K562 (cell line): ENCODE measurements around the gene MIEF1. TPM values are rescaled to one million over a fixed set of nuclear protein-coding genes. Genes with fewer than 3 reads are reported as not detected.

Experiments used
- CTCF ChIP-seq, 3 experiments: IDR thresholded peaks in 2 of 3; conservative IDR thresholded peaks in 1 of 3; 2 replicates each; pipeline ENCODE4 v1.5.1; 2011 to 2012; ENCODE audit warnings: low read length in 3 of 3, mild to moderate bottlenecking in 3 of 3, control low read depth in 2 of 3, improper control_type of control experiment in 1 of 3, inconsistent platforms in 1 of 3, low read depth in 1 of 3, mixed read lengths in 1 of 3, moderate library complexity in 1 of 3; ENCODE audit not compliant: insufficient read depth in 2 of 3
- CUX1 ChIP-seq: fragments of 200-800 bp; sonication (Bioruptor generic); IDR thresholded peaks from 2 replicates; pipeline ENCODE4 v1.6.1; 2016; ENCODE audit warnings: missing genetic modification characterization, missing compliant biosample characterization
- HBP1 ChIP-seq: fragments of 450-650 bp; formaldehyde crosslinking; IDR thresholded peaks from 2 replicates; pipeline ENCODE4 v1.4.0; 2022; ENCODE audit warnings: missing genetic modification characterization
- HDAC3 ChIP-seq: fragments of 450-650 bp; IDR thresholded peaks from 2 replicates; pipeline ENCODE4 v1.6.1; 2018; ENCODE audit warnings: borderline replicate concordance, mild to moderate bottlenecking, moderate library complexity; ENCODE audit not compliant: partially characterized antibody
- HMGN3 ChIP-seq: IDR thresholded peaks from 2 replicates; pipeline ENCODE4 v1.6.1; 2011; ENCODE audit warnings: borderline replicate concordance, low read depth, mild to moderate bottlenecking, mixed read lengths, low read length; ENCODE audit not compliant: insufficient read length; ENCODE audit errors: extremely low read depth
- POLR2H ChIP-seq: IDR thresholded peaks from 2 replicates; pipeline ENCODE4 v1.6.1; 2016; ENCODE audit warnings: missing genetic modification characterization, low read depth, mild to moderate bottlenecking, control low read depth, missing compliant biosample characterization, moderate library complexity
- POU5F1 ChIP-seq: fragments of 150-350 bp; IDR thresholded peaks from 2 replicates; pipeline ENCODE4 v1.6.1; 2014; ENCODE audit warnings: borderline replicate concordance, low read length, low read depth, mild to moderate bottlenecking; ENCODE audit not compliant: partially characterized antibody
- SIN3A ChIP-seq, 2 experiments: fragments of 150-350 bp in 1 of 2; IDR thresholded peaks; 2 replicates each; pipeline ENCODE4 v1.6.1; 2011 to 2016; ENCODE audit warnings: borderline replicate concordance in 2 of 2, low read depth in 2 of 2, low read length in 2 of 2, mild to moderate bottlenecking in 2 of 2, moderate library complexity in 2 of 2; ENCODE audit not compliant: control insufficient read depth in 1 of 2
- TEAD2 ChIP-seq: fragments of 450-650 bp; IDR thresholded peaks from 2 replicates; pipeline ENCODE4 v1.6.1; 2016; ENCODE audit warnings: missing genetic modification characterization, control low read depth, missing compliant biosample characterization
- TRIM24 ChIP-seq, 2 experiments: fragments of 450-650 bp; IDR thresholded peaks; 2 replicates each; pipeline ENCODE4 v1.6.1; 2016
- ZC3H11A ChIP-seq: IDR thresholded peaks from 2 replicates; pipeline ENCODE4 v1.6.1; 2012; ENCODE audit warnings: low read depth, low read length, improper control_type of control experiment
- ZNF212 ChIP-seq: fragments of 450-650 bp; formaldehyde crosslinking; IDR thresholded peaks from 2 replicates; pipeline ENCODE4 v1.4.0; 2020; ENCODE audit warnings: mild to moderate bottlenecking
- ZNF518B ChIP-seq: fragments of 250-450 bp; sonication (Bioruptor Pico); IDR thresholded peaks from 2 replicates; pipeline ENCODE4 v1.5.0; 2021; ENCODE audit warnings: mild to moderate bottlenecking, moderate library complexity
- polyA plus RNA-seq, 8 experiments: library from polyadenylated mRNA; depleted of rRNA in 4 of 8; stranded (reverse) in 5 of 8; unstranded in 3 of 8; fragments of >200 nt; fragmentation: Nextera tagmentation in 2 of 8; fragmentation: Illumina TruSeq in 1 of 8; extraction: Ambion mirVana in 2 of 8; extraction: Trizol in 1 of 8; gene quantifications; 2 replicates each; pipeline versions ENCODE4 v1.2.1 to v1.2.3, GENCODE V29; 2011 to 2014; ENCODE audit warnings: inconsistent platforms in 1 of 8, missing spikeins in 1 of 8
- total RNA-seq, 7 experiments: library from RNA; depleted of rRNA in 6 of 7; stranded (reverse); fragments of >200 nt in 6 of 7; fragmentation: Illumina TruSeq in 2 of 7; extraction: Trizol in 2 of 7; gene quantifications; 2 replicates each; pipeline versions ENCODE4 v1.2.1 to v1.2.3, GENCODE V29; 2011 to 2021; ENCODE audit warnings: low replicate concordance in 1 of 7

MIEF1 gene
- total and polyA plus RNA-seq, 9 of the 15 experiments (the other 6 are each of a cell fraction or from before 2014, with no cell fraction given): 10.9 to 51.8 (median 25.5) TPM

GRCh38 chr22:39532215-39533073 lies 30.4 kb downstream of the MIEF1 start, which contains the start of gene RPS19BP1 (continued):
- TF ChIP-seq SIN3A (IDR thresholded peaks at IDR 0.05; ENCODE audit: borderline replicate concordance in 2 of 2, control insufficient read depth in 1 of 2, low read depth in 2 of 2, low read length in 2 of 2): peak; percentile 58 to 67; a peak in 1 of 4 replicates
- no peak for TF ChIP-seq ZC3H11A
- no peak for TF ChIP-seq ZNF212 (CRISPR knock-in tag)
- no peak for TF ChIP-seq HDAC3
- no peak for TF ChIP-seq CUX1 (CRISPR knock-in tag)
- no peak for TF ChIP-seq TEAD2
- TF ChIP-seq HMGN3: no peak
- no peak for TF ChIP-seq ZNF518B (CRISPR knock-in tag)
- no peak for TF ChIP-seq POLR2H (tag)
- no peak for TF ChIP-seq HBP1 (CRISPR knock-in tag)
- no peak for TF ChIP-seq CTCF (IDR thresholded peaks at IDR 0.05 in 2 of 3, conservative IDR thresholded peaks at IDR 0.05 in 1 of 3; ENCODE audit: insufficient read depth in 2 of 3, low read depth in 1 of 3, low read length in 3 of 3)
- peak in 1 of 2 experiments; percentile 82; a peak in 2 of 4 replicates for TF ChIP-seq TRIM24 (IDR thresholded peaks at IDR 0.05)
- TF ChIP-seq POU5F1: no peak
